HT-29 (cell line): ENCODE measurements around the gene KDM4B. TPM values are rescaled to one million over a fixed set of nuclear protein-coding genes. Genes with fewer than 3 reads are reported as not detected.
"Not testable (repeated sequence)": the region's sequence is repeated elsewhere in the genome, so short reads cannot be mapped to it uniquely, and the experiment has no call there.

ENCODE experiments used
- DNase-seq: peaks from one replicate; pipeline ENCODE4 v3.0.0-alpha.2; 2015; ENCODE audit warnings: low spot score
- total RNA-seq: library from RNA; depleted of rRNA; stranded (reverse); fragments of >200 nt; shearing (Covaris generic); gene quantifications from 2 replicates; pipeline ENCODE4 v1.2.3, GENCODE V29; 2014

Gene KDM4B
- total RNA-seq, 1 experiment from 2014 or later: 7.8 TPM

DNA sequence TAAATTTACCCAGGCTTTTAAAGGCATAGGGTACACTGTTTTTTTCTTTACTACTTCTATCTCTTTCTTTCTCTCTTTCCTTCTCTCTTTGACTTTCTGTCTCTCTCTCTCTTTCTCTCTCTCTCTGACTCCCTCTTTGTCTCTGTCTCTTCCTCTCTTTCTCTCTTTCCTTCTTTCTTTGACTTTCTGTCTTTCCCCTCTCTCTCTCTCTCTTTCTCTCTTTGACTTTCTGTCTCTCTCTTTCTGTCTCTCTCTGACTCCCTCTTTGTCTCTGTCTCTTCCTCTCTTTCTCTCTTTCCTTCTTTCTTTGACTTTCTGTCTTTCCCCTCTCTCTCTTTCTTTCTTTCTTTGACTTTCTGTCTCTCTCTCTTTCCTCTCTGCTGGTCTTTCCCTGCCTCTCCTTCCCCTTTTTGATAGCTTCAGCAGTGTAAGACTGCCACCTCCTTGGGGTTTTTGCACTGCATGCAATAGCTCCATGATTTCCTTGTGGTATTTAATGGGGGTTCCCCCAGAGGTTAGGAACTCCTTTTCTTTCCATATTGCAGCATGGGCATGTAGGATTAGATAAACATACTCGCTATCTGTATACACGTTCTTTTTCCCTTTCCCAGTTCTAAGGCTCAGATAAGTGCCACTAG is 191.4 kb downstream of the KDM4B start:
- not testable (repeated sequence) for DNase-seq

DNA sequence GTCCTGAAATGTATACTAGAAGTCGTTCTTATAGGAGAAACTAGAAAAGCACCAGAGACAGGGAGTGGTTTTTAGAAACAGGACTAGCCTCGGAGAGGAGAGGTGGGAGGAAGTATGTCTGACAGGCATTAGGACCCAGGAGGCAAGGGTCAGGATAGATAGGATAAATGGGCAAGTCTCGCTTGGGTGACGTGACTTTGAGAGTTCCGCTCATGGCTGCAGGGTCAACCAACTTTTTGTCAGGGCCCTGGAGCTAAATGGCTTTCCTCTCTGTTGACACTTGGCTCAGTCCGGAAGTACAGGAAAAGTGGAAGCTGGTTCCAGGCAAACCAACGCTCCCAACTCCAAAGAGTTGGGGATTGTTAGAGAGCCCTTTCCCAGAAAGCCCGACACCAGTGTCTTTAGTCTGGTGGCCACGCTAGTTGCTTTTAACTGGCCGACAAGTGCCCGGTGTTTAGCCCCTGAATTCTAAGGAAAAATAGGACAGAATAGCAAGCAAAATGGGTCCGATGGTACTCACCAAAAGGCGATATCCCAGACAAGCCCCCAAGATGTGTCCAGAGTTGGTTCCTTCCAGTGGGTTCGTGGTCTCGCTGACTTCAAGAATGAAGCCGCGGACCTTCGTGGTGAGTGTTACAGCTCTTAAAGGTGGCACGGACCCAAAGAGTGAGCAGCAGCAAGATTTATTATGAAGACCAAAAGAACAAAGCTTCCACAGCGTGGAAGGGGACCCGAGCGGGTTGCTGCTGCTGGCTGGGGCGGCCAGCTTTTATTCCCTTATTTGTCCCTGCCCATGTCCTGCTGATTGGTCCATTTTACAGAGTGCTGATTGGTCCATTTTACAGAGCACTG is 196.2 kb downstream of the KDM4B start:
- DNase-seq: not testable (repeated sequence)

DNA sequence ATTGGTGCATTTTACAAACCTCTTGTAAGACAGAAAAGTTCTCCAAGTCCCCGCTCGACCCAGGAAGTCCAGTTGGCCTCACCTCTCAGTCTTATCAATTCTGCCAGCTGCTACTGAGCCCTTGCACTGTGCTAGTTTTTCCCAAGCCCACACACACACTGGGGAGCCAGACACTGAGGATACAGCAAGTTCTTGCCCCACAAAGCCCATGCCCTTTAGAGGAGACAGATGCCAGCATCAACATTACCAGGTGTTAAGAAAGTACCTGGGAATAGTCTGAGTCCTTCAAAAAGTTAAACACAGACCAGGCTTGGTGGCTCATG is 196.7 kb downstream of the KDM4B start:
- no peak for DNase-seq

DNA sequence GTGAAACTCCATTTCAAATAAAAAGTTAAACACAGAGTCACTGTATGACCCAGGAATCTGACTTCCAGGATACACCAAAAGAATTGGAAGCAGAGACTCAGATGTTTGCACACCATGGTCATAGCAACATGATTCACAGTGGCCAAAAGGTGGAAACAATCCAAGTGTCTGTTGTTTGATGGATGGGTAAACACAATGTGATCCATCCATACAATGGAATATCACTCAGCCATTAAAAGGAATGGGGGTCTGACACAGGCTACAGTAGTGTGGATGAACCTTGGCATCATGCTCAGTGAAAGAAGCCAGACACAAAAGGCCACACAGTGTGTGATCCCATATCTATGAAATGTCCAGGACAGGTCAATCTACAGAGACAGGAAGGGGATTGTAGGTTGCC is 197.3 kb downstream of the KDM4B start:
- no peak for DNase-seq

DNA sequence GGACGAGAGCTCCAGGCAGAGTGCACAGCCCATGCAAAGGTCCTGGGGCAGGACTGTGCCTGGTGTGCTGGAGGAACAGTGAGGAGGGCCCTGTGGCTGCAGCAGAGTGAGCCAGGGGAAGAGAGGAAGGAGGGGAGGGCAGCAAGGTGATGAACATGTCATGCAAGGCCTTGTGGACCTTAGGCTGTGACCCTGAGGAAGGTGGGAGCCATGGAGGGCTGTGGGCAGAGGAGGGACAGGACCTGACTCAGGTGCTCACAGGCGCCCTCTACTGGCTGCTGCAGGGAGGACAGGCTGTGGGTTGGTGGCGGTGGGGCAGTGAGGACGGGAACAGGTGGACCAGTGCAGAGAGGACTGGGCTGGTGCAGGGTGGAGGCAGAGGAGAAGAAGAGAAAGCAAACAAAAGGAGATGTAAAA is 201.4 kb downstream of the KDM4B start:
- peak; percentile 6 for DNase-seq

DNA sequence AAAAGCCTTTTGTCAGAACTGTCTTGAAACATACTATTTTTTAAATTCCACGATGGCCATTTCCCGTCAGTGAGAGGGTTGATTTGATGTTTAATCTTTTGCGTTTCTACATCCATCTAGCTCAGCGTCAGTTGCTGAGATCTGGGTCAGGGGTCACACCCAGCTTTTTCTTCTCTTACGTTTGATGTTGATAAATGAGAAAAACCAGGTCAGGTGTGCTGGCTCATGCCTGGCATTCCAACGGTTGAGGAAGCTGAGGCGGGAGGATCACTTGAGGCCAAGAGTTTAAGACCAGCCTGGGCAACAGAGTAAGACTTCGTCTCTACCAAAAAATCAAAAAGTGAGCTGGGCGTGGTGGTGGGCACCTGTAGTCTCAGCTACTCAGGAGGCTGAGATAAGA is 202.8 kb downstream of the KDM4B start:
- DNase-seq: no peak

DNA sequence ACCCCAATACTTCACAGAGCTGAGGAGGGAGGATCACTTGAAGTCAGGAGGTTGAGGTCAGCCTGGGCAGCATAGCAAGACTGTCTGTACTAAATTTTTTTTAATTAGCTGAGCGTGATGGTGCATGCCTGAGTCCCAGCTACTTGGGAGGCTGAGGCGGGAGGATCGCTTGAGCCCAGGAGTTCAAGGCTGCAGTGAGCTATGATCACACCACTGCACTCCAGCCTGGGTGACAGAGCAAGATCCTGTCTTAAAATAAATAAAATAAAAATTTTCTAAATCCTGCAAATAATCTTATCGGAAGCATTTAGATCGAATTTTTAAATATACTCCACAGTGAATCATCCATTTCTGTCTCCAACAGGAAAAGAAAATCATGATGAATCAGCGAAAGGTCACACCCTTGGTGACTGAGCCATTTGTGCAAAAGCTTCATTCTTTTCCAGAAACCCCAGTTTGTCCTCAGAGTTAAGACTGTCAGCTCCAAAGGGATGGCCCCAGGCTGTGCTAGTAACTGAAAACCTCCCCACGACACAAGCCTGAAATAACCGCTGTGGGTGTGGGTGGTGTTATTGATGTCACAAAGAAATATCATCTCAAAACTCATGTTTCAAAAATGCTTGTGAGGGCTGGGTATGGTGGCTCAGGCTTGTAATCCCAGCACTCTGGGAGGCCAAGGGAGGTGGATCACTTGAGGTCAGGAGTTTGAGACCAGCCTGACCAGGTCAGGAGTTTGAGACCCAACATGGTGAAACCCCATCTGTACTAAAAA is 204.1 kb downstream of the KDM4B start:
- DNase-seq: no peak

DNA sequence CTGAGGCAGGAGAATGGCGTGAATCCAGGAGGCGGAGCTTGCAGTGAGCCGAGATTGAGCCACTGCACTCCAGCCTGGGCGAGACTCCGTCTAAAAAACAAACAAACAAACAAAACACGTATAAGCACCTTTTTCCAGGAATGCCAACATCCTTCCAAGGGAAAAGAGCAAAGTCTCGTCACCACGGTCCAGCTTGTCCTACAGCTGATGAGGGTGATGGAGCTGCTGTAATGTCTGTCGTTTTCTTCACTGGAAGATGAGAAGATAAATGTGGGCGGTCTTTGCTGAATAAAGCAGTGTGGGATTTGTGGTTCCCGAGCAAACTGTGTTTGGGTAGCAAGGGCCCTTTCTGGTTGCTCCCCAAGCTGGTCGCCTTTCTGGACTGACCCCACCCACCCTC is 205.1 kb downstream of the KDM4B start:
- no peak for DNase-seq

DNA sequence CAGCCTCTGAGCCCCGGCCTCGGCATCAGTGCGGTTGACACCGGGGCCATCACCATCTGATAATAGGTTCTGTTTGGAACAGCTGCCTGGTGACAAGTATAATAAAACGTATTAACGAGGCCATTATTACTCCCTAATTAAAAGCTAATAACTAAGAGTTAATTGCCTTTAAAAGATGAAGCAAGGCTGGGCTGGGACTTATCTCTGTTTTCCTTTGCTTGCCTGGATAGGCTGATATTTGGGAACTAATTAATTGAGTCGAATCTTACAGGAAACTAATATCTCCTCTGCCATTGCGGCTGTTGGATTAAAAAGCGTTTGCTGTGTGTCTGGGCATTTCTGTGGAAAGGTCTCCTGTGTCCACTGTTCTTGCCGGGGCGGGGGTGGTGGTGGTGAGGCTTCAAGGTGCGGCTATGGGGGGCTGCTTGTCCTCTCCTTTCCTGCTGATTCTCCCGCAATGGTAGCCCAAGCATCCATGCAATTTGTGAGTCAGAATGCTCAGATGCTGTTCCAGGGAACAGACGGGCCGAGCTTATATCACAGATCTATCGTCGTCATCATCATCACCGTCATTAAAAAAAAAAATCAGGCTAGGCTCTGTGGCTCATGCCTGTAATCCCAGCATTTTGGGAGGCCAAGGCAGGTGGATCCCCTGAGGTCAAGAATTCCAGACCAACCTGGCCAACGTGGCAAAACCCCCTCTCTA is 209.0 kb downstream of the KDM4B start:
- no peak for DNase-seq

DNA sequence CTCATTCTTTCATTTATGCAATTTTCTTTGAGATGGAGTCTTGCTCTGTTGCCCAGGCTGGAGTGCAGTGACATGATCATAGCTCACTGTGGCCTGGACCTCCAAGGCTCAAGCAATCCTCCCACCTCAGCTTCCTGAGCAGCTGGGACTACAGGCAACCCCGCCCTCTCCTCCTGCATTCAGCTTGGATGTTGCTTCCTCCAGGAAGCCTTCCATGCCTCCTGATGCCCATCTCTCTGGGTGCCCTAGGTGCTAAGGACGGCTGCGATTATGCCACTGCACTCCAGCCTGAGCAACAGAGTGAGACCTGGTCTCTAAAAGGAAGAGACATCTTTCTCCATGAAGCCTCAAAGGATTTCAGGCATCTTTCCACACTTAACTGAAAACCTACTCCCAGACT is 209.9 kb downstream of the KDM4B start:
- DNase-seq: no peak

DNA sequence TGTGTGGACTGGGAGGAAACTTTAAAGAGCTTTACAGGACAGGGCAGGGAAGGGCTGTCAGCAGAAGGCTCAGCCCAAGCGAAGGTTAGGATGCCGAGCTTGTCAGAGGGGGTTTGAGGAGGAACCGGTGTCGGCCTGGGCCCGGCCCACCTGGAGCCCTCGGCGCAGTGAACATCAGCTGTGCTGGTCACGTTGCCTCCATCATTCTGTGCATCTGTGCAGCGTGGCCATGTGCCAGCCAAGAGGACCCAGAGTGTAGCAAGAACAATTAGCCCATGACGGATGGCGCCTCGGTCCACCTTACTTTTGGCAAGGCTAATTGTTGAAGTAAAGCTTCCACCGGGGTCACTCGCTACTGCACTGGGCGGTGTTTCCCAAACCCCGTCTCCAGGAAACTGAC is 210.3 kb downstream of the KDM4B start:
- no peak for DNase-seq

DNA sequence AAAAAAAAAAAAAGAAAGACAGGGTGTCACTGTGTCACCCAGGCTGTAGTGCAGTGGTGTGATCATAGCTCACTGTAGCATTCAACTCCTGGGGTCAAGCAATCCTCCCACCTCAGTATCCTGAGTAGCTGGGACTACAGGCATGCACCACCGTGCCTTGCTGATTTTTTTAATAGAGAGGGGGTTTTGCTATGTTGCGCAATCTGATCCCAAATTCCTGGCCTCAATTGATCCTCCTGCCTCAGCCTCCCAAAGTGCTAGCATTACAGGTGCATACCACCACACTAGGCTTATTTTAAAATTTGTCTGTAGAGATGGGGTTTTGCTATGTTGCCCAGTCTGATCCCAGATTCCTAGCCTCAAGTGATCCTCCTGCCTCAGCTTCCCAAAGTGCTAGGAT is 212.4 kb downstream of the KDM4B start:
- DNase-seq: no peak

DNA sequence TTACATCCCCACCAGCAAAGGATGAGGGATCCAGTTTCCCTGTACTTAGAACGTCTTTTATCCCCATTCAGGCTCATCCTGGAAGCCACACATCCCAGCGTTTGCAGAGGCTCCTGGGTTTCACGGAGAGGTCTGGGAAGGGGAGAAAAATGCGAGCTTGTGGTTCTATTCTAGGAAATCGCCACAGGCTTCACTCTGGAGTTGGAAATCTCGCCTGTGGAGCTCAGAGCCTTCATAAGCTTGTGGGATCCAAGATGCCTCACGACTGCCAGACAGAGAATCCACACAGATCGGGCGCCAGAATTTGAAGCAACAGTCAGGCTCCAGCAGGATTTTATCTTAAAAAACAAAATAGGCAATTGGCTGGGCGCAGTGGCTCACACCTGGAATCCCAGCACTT is 213.8 kb downstream of the KDM4B start:
- no peak for DNase-seq

DNA sequence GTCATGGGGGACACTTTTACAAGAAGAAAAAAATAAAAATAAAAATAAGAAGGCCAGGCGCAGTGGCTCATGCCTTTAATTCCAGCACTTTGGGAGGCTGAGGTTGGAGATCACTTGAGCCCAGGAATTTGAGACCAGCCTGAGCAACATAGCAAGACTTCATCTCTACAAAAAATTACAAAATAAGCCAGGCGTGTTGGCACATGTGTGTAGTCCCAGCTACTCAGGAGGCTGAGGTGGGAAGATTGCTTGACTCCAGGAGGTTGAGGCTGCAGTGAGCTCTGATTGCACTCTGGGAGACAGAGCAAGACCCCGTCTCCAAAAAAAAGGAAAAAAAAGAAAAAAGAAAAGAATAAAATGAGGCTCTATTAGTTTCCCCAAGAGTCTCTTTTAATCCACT is 214.7 kb downstream of the KDM4B start:
- DNase-seq: no peak

DNA sequence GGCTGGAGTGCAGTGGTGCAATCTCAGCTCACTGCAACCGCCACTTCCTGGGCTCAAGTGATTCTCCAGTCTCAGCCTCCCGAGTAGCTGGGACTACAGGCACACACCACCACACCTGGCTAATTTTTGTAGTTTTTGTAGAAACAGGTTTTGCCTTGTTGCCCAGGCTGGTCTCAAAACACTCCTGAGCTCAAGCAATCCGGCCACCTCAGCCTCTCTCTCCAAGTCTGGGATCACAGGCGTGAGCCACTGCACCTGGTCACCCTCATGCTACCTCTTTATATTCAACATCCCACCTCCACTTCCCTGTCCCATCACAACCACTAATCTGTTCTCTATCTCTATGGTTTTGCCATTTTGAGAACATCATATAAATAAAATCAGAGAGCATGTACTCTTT is 216.0 kb downstream of the KDM4B start:
- DNase-seq: no peak

DNA sequence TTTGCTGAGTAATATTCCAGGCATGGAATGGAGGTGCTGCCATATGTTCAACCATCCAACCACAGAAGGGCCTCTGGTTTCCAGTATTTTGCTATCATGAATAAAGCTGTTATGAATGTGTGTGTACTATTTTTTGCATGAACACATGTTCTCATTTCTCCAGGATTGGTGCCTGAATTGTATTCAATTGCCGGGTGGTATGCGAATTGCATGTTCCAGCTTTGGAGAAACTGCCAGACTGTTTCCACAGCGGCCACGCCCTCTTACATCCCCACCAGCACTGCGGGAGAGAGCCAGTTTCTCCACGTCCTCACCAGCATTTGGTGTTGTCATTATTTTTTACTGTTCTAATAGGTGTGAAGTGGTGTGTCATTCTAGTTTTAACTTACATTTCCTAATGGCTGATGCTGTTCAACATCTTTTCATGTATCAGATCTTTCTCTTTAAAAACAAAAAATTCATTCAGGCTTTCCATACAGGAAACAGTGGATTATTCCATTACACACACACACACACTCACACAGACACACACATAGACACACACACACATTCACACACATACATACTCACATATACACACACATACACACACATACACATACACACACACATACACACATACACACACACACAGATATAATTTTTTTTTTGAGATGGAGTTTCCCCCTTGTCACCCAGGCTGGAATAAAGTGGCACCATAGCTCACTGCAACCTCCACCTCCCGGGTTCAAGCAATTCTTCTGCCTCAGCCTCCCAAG is 217.6 kb downstream of the KDM4B start:
- DNase-seq: no peak

DNA sequence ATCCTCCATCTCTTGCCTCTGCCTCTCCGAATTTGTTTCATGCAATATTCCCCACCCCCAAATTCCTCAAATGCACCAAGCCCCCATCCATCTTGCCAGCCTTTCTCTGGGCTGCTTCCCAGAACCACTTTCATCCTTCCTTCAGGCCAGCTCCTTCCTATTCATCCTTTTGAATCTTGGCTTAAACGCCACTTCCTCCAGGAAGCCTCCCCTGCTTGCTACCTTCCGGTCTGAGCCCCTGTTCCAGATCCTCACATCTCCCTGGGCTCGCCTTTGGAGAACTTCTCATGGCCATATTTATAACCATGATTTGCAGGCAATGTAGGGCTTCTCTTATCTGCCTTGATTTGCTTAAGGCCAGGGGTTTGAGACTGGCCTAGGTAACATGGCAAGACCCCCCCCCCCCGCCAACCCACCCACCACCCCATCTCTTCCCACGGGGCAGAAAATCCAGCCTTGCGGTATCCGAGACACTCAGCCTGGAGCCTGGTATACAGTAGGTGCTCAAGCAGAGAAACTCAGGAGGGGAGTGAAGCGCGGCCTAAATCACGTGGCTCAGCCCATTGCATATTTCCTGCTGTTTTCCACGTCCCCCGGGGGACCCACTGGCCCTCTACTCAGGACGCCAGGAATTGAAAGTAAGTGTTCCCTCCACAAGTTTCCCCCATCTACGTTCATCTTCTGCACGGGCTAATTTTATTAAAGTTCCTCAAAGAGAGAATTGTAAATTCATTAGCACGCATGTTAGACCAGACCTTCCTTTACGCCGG is 219.8 kb downstream of the KDM4B start:
- no peak for DNase-seq

DNA sequence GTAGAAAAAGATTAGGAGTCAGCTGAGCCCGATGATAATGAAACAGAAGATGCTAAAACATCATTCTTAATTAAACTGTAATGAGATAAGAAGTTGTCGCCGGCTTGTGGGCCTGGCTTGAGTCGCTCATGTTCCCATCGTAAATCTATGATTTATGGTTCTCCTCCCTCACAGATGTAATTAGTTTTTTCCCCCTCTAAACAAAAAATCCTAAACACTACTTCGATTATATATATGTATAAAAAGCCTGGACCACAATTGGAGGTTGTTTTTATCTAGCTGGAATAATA is 220.3 kb downstream of the KDM4B start:
- no peak for DNase-seq

DNA sequence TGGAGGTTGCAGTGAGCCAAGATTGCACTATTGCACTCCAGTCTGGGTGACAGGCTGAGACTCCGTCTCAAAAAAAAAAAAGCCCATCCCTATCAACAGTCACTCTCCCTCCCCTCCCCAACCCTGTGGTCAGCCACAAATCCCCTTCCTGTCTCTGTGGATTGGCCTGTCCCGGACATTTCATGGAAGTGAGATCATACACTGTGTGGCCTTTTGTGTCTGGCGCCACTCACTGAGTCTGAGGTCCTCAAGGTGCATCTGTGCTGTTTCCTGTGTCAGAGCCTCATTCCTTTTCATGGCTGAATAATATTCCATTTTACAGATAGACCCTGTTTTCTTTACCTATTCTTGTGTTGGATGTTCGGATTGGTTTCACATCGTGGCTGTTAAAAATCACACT is 222.2 kb downstream of the KDM4B start:
- DNase-seq: no peak

DNA sequence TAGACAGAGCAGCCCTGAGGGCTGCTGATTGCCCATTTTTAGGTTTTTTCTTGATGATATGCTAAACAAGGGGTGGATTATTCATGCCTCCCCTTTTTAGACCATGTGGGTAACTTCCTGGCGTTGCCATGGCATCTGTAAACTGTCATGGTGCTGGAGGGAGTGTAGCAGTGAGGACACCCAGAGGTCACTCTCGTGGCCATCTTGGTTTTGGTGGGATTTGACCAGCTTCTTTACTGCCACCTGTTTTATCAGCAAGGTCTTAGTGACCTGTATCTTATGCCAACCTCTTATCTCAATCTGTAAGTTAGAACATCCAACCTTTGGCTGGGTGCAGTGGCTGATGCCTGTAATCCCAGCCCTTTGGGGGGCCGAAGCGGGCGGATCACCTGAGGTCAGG is 223.7 kb downstream of the KDM4B start:
- no peak for DNase-seq

DNA sequence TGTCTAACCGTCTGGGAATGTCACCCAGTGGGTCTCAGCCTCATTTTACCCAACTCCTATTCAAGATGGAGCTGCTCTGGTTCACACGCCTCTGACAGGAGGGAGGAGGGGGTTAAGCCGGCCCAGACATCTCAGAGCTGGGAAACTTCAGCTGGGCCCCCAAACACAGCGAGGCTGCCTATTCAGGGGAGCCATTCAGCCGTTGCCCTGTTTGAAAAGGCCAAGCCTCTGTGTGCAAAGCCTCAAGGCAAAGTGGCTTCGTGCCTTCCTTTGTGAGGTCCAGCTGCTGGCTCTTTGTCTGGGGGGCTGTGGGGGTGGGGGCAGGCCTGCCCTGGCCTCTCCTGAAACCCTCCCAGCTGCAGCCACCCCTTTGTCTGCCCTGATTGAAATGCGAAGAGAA is 224.3 kb downstream of the KDM4B start:
- no peak for DNase-seq
